ENCODE measurements around the gene LCE3B. TPM values are rescaled to one million over a fixed set of nuclear protein-coding genes. Genes with fewer than 3 reads are reported as not detected.

Gene LCE3B
- polyA plus RNA-seq, 1 experiment: not detected

GRCh38 chr1:152580433-152580832 is 33.2 kb upstream of the LCE3B start, which contains the start of gene LCE3D:
Gene LCE3D, minus strand, starts transcription at chr1:152580516. Its CDS starts 580 bp downstream, at chr1:152579936.
- TF ChIP-seq CTCF (IDR thresholded peaks at IDR 0.05; ENCODE audit: low read depth, low read length): no peak
- no peak for DNase-seq (ENCODE audit: low read depth, low spot score)
- ChIA-PET POLR2A (no interaction called here), CTCF (no interaction called here)
- Histone ChIP-seq H3K27me3 (ENCODE audit: control insufficient read depth, insufficient read depth, low read length) (no peaks in the 10 kb centered on the region), H3K4me3 (ENCODE audit: low read depth, low read length) (no peak within 1 kb of the TSS), H3K9me3 (ENCODE audit: control insufficient read depth, insufficient read depth, low read length) (peaks cover 26% of the 10 kb centered on the region), H3K27ac (ENCODE audit: low read depth, low read length) (no peak within 1 kb of the TSS)

GRCh38 chr1:152582647-152583046 is 31.0 kb upstream of the LCE3B start:
- H3K27me3 ChIP-seq (ENCODE audit: control insufficient read depth, insufficient read depth, low read length): no peaks in the 10 kb centered on the region
- POLR2A ChIA-PET: no interaction called here
- no peak for TF ChIP-seq CTCF (IDR thresholded peaks at IDR 0.05; ENCODE audit: low read depth, low read length)
- H3K9me3 ChIP-seq (ENCODE audit: control insufficient read depth, insufficient read depth, low read length): peaks cover 26% of the 10 kb centered on the region
- CTCF ChIA-PET: no interaction called here
- no peak overlapping the region for H3K4me3 ChIP-seq (ENCODE audit: low read depth, low read length)
- no peak for DNase-seq (ENCODE audit: low read depth, low spot score)
- no peak overlapping the region for H3K27ac ChIP-seq (ENCODE audit: low read depth, low read length)

- Histone ChIP-seq H3K4me3 (ENCODE audit: low read depth, low read length) (no peak overlapping the region), H3K27me3 (ENCODE audit: control insufficient read depth, insufficient read depth, low read length) (no peaks in the 10 kb centered on the region), H3K27ac (ENCODE audit: low read depth, low read length) (no peak overlapping the region), H3K9me3 (ENCODE audit: control insufficient read depth, insufficient read depth, low read length) (peaks cover 11% of the 10 kb centered on the region)
- POLR2A ChIA-PET: no interaction called here
- CTCF ChIA-PET: no interaction called here
- TF ChIP-seq CTCF (IDR thresholded peaks at IDR 0.05; ENCODE audit: low read depth, low read length): no peak
- no peak for DNase-seq (ENCODE audit: low read depth, low spot score)
Observed at GRCh38 chr1:152585586-152585985, 28.0 kb upstream of the LCE3B start.

- no peak for TF ChIP-seq CTCF (IDR thresholded peaks at IDR 0.05; ENCODE audit: low read depth, low read length)
- no peak for DNase-seq (ENCODE audit: low read depth, low spot score)
- Histone ChIP-seq H3K27ac (ENCODE audit: low read depth, low read length) (no peak overlapping the region), H3K4me3 (ENCODE audit: low read depth, low read length) (no peak overlapping the region), H3K9me3 (ENCODE audit: control insufficient read depth, insufficient read depth, low read length) (peaks cover 21% of the 10 kb centered on the region), H3K27me3 (ENCODE audit: control insufficient read depth, insufficient read depth, low read length) (no peaks in the 10 kb centered on the region)
- ChIA-PET POLR2A (no interaction called here), CTCF (no interaction called here)
Observed at GRCh38 chr1:152596986-152597385, 16.6 kb upstream of the LCE3B start.

GRCh38 chr1:152599934-152600333 is 13.7 kb upstream of the LCE3B start, which contains the start of gene LCE3C:
Gene LCE3C, plus strand, starts transcription at chr1:152600234. Its CDS starts 498 bp downstream, at chr1:152600732.
- CTCF ChIA-PET: no interaction called here
- H3K9me3 ChIP-seq (ENCODE audit: control insufficient read depth, insufficient read depth, low read length): peaks cover 29% of the 10 kb centered on the region
- no peak for TF ChIP-seq CTCF (IDR thresholded peaks at IDR 0.05; ENCODE audit: low read depth, low read length)
- no peaks in the 10 kb centered on the region for H3K27me3 ChIP-seq (ENCODE audit: control insufficient read depth, insufficient read depth, low read length)
- H3K27ac ChIP-seq (ENCODE audit: low read depth, low read length): no peak within 1 kb of the TSS
- no peak for DNase-seq (ENCODE audit: low read depth, low spot score)
- no peak within 1 kb of the TSS for H3K4me3 ChIP-seq (ENCODE audit: low read depth, low read length)
- POLR2A ChIA-PET: no interaction called here
